GM21717 (cell line): ENCODE results near the gene ZBTB40.

ENCODE experiments used
- ATAC-seq: cut with Tn5 transposase; IDR thresholded peaks from one replicate; pipeline ENCODE4 v1.9.1; 2021; ENCODE audit warnings: mild to moderate bottlenecking, moderate library complexity; ENCODE audit not compliant: unreplicated experiment

The ZBTB40 gene

DNA sequence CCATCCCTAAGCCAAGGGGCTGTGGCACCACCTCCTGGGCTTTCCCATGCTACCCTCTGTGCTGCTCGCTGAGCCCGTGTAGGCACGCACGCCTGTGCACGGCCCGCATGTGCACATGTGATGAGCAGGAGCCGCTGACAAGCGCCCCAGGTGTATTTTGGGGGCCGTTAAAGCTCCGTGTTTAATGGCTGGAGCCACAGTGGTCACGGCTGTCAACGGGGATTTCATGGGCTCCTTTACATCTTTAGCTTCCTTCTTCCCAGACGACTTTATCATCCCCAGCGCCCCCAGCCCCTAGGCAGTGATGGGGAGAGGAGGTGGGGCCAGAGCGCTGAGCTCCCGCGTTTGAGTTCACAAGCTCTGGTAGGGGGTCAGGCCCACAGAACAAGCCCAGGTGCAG is 99.9 kb downstream of the ZBTB40 start:
- ATAC-seq, result no peak

DNA sequence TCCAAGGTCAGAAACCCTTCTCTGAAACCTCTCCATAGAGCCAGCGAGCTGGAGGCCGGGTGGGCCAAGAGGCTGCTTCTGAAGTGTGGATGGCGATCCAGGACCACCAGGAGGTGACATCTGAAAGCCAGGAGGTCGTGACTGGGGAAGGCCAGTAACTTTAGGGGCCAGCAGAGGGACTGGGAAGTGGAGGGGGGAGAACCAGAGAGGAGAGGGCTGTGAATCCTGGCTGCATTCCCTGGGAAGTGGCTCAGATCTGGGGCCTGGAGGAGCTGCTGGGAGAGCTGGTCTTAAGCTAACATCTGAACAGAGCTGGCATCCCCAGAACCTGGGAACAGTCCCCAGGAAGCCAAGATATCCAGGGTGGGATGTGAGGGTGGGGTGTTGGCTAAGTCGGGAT is 100.4 kb downstream of the ZBTB40 start:
- ATAC-seq, result no peak

DNA sequence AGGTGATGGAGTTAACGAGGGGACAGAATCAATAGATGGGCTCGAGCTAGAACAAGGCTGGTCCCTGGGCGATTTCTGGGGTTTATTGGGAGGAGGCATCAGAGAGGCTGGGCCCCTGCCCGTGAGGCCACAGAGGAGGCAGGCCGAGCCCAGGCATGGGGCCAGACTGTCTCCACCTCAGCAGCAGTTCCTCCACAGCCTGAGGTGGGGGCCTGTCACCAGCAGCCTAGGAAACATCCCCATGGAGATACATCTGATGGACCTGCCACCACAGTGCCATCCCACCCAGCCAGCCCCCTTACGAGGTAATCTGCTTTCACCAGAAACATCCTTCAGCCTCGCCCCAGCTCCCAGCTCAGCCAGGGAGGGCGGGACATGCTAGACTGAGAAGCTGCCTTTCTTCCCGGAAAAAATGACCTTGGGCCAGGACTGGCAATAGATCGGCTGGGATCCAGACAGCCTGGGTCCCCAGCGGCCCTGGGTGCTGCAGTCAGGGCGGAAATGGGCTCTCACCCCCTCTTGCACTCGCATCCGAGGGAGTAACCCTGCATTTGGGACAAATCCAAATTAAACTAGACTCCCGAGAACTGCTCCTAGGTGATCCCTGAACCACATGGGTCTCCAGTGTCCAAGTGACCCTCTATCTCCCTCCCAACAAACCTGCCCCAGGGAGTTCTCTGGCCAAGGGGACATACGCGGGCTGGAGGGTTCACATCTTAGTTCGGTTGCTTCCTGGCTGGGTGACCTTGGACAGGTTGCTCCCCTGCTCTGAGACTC is 101.6 kb downstream of the ZBTB40 start:
- ATAC-seq, result no peak

DNA sequence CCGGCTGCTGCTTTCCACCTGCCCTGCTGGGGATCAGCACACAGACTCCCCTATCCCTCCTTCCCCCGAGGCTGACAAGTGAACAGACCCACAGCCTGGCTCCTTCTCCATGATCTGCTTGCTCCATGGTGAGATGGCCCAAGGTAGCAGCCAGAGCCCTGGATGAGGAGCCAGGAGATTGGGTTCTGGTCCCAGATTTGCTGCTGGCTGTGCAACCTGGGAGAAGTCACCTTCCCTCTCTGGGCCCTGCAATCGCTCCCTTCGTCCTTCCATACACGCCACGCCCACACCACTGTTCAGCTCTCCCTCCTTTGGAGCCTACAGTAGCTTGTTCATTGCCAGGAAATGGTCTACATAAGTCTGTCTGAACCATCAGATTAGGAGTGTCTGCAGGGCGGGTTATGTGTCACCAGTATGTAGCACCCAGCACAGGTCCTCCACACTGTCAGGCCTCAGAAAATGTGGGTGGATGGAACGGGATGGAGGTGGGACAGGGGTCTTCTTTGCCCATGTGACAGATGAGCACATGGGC is 102.4 kb downstream of the ZBTB40 start:
- ATAC-seq, result no peak

DNA sequence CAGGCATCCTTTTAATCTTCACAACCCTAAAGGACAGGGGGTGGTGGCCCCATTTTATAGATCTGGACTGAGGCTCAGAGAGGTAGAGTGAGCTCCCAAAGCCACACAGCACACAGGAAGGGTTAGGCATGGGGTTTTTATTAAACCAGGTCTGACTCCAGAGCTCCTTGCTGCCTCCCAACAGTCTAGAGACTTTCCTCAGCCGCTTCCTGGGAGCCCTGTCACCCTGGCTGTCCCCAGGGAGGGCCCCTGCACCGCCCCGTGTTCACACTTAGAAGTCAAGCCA is 103.7 kb downstream of the ZBTB40 start:
- ATAC-seq, result no peak

DNA sequence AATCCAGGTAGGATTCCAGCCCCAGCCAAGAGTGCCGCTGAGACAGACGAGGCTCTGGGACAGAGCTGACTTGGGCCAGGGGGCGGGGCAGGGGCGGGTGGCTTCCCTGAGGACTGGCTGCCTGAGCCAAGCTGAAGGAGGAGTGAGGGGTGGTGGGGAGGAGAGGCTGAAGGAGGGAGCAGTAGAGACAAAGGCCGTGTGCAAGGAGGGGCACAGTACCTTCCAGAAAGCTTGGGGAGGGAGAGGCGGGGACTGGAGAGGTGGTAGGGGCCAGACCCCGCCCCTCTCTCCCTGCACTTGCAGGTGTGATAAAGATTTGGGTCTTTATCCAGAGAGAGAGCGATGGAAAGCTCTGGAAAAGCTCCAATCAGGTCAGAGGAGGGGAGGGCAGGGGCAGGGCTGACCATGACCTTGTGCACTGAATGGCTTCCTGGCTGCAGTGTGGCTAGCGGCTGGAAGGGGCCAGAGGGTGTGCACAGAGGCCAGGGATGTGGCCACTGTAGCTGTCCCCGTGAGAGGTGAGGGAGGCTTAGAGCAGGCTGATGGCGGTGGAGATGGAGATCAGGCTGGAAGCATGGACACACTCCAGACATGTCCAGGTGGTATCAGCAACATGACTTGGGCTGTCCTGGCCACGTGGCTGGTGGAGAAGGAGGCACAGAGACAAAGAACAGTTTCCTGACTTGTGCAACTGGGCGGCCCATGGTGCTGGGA is 104.9 kb downstream of the ZBTB40 start:
- no peak for ATAC-seq

DNA sequence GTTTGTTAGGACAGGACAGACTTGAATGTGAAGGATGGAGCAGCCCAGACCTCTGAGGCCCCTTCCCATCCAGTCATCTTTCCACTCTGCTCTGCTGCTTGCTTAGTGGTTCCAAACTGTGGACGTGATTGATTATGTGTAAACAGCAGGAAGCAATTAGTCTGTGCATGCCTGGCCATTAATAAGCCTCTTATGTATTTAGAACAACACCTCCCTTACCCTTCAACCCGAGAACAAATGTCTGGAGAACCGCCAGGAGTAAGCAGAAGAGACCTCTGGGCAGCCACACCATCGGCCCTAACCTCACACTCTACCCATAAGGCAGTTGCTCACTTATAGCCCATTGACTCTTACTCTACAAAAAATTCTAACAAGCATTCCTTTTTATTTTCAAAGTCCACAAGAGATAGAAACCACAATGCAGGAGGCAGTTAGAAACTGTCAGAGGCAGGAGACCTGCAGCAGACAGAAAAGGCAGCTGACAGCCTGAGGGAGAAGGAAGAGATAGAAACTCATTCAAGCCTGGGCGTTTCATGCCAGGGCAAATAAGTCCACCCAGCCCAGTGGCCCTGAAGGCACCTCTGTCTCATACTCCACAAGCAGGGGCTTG is 105.8 kb downstream of the ZBTB40 start:
- no peak for ATAC-seq

DNA sequence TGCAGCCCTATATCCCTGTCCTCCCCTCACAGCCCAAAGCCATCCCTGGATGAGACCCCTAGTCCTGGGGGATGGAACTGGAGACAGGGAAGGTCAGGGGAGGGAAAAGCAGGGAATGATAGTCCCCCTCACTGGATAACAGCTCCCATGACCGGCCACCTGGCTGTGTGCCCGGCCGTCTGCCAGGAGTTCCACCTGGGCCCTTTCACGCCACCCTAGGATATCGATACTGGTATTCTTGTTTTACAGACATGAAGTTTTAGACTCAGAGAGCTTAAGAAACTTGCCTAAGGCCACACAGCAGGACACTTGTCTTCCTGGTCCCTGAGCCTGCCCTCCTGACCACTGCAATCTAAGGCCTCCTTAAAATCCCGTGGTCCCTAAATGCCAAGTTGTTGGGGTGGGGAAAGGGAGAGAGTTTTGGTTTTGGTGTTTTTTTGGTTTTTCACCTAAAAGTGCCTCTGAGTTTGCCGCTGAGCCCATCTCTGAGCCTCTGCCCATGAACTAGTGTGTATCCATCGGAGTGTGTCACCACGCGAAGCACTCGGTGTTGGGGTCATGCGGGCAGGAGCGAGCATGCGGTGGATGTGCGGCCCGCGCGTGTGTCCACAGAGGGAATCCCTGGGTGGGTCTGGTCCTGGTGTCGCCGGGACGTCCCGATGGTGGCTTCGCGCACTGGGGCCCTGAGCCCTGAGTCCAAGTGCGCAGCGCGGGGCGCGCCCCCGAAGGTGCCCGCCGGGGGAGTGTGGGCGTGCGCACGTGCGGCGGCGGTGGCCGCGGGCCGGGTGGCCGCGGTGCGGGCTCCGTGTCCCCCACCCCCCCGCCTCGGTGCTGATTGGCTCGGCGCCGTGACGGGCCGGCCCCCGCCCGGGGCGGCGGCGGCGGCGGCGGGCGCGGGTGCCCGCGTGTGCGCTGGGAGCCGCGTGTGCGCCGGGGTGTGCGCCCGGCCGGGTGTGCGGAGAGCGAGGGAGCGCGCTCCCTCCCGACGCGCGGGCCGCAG is 111.2 kb downstream of the ZBTB40 start, which contains the start of gene EPHA8:
TSS of gene EPHA8 (plus strand) at position 906 of the 1,000 bp plus-strand sequence. CDS start 147 bp downstream, outside the sequence.
- no peak for ATAC-seq

DNA sequence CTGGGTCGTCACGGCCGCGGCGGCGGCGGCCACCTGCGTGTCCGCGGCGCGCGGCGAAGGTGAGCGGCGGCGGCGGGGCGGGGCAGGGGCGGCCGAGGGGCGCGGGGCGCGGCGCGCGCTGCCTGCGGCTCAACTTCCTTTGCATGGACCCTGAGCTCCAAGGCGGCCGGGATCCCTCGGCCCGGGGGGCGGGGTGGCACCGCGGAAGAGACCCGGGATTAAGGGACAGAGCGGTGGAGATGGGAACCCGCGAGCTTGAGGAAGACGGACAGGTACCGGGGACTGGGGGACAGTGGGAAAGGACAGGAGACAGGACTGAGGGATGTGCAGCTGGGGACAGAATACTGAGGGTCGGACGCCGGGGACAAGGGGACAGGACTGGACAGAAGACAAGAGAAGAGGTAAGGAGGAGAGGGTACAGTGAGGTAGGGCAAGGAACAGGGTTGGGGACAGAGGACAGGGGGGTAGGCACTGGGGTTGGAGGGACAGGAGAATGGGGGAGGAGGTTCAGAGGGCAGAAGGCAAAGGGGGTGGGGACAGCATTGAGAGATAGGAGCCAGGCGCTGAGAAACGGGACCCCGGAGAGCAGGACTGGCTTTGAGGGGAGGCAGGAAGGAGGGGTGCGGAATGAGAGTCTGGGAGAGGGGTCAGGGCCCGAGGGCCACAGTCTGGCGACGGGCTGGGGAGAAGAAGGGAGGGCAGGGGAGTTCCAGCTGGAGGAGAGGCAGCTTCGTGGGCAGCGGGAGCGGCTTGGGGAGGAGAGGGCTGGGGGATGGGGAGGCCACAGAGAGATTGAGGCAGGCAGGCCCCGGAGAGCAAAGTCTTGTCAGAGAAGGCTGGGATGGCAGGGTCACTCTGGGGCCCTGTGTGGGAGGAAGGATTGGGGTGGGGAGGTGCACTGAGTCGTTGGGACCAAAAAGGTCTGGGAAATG is 112.3 kb downstream of the ZBTB40 start:
- no peak for ATAC-seq

DNA sequence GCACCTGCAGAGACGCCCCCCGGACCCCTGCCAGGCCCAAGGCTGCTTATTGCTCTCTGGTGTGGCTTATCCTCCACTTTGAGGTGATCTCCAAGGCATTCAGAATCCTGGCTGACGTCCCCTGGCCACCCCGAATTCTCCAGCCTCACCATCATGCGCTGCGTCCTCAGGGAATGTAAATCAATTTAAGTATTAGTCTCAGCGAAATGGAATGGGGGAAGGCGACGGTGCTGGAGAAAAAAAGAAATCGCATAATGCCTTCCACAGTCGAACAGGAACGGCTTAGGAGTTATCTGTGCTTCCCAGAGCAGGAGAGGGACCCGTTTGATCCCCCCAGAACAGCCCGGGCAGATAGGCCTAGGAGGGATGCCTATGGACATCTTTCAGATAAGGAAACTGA is 114.5 kb downstream of the ZBTB40 start:
- no peak for ATAC-seq

DNA sequence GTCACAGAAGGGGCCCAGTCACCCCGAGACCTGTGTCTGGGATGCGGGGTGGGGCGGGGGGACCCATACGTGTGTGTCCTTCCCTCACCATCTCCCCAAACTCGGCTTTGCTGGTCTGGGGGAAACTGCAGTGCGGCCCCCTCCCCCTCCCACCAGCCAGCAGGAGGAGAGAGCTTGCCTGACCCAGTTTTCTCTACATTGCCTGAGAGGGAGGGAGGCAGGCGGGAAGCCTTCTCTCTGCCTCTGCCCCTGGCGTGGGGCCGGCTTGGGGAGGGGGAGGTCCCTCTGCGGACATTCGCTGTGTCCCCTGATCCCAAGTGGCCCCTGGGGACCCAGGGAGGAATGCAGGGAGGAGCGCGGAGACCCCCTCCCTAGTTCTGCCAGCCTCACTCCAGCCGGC is 115.5 kb downstream of the ZBTB40 start:
- no peak for ATAC-seq

DNA sequence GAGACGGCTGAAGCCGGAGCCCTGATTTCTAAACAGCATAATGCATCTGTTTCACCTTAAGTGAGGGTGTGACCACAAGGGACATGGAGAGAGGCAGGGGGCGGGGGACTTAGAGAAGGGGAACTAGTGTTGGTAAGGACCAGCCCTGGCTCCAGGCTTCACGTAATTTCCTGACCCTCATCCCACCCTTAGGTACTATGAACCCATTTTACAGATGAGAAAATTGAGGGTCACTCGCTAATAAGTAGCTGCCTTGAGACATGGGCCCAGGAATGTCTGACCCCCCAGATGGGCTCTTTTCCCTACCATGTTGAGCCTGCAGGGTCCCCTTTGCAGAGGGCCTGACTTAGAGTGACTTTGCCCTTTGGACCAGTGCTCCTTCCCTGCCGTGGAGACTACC is 116.3 kb downstream of the ZBTB40 start:
- ATAC-seq, result no peak

DNA sequence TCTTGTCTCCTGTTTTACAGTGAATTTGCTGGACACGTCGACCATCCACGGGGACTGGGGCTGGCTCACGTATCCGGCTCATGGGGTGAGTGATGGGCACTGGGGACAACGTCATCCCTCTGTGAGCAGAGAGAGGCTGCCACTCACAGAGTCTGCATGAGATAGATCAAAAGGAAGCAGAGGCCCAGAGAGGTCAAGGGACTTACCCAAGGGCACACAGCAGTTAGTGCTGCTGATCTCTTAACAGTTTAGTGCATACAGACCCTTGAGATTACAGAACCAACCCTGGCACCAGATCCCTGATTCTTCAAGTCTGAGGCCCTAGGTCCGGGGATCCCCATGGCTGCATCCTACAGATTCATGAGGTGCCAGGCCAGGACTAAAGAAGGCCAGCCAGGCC is 117.6 kb downstream of the ZBTB40 start:
- no peak for ATAC-seq

DNA sequence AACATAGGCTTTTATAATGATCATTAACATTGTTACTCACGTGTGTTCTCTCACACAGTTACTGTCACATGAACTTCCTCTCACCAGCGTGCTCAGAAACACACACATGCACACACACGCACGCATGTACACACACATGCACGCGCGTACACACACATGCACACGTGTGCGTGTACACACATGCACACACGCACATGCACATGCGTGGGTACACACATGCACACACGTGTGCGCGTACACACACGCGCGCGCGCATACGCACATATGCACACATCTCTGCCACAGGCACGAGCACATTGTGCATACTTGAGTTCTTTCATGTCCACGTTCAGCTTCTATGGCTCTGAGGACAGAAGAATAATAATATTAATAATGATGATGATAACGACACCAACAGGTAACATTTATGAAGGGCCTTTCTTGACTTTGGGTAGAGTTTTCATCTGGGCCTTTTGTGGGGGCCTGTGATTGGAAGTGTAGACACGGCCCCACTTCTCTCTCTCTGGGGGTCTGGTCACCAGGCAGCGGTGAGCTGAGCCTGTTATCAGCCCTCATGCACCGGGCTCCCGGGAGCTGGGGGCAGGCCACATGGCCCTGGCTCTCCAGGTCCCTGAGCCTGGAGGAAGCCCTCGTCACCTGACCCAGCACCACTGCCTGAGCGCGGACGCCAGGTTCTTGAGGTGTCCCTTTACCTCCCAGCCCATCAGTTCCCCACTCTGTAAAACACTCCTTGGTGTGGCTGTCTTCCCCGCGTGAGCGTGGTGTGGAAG is 118.7 kb downstream of the ZBTB40 start:
- no peak for ATAC-seq

DNA sequence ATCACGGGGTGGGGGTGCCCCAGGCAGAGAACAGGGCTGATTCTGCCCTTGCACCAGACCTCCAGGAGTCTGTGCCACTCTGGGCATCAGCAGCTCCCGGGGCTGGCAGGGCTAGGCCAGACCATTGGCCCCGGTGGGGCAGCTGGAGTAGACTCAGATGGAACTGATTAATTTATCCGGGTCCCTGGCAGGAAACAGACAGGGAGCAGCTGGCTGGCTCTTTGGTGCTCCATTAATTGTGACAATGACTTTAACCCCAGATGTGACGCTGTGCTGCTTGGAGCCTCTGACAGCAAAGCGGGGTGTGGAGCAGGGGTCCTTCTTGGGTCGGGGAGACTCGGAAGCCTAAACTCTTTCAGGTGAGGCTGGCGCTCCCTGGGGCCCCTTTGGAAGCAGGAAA is 121.2 kb downstream of the ZBTB40 start:
- ATAC-seq, result no peak

DNA sequence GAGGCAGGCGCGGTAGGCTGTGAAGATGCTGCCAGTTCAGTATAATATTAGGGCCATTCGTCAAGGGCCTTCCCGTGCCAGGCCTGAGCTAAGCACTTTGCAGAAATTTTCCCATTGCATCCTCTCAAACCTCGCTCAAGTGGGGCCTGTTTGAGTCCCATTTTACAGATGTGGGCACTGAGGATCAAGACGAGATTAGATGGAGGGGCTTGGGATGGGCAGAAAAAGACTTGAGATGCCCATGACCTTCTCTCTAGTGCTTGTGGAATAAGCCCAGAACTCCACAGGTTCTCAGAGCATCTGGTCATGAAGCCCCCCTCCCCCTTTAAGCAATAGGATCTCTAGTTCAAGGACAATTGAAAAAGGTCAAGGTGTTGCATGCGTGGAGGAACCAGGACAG is 121.6 kb downstream of the ZBTB40 start:
- no peak for ATAC-seq

DNA sequence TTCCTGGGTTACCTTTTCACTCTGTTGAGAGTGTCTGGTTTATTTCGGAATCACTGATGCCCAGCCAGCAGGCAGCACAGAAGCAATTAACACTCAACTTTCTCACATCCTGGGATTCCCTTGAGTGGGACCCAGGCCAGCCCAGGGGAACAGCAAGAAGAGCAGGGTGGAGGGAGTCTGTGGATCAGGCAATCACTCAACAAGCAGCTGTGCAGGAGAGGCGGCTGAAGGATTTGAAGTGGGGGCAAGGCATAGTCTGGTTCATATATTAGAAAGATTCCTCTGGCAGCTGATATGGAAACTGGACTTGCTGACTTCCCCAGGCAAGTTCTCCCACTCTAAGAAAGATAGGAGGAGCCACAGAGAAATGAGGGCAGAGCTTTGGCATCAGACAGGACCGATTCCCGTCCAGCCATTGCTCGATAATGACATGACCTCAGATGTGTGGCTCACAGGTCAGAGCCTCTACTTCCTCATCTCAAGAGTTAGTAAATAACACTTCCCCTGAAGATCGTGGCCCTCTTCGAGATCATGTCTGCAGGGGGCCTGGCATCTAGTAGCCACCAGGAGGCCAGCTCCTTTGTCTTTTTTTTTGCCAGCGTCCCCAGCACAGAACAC is 124.0 kb downstream of the ZBTB40 start:
- ATAC-seq, result no peak

DNA sequence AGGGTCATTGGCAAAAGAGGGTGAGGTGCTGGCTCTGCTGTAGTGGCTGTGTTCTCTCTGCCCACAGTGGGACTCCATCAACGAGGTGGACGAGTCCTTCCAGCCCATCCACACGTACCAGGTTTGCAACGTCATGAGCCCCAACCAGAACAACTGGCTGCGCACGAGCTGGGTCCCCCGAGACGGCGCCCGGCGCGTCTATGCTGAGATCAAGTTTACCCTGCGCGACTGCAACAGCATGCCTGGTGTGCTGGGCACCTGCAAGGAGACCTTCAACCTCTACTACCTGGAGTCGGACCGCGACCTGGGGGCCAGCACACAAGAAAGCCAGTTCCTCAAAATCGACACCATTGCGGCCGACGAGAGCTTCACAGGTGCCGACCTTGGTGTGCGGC is 124.5 kb downstream of the ZBTB40 start:
- no peak for ATAC-seq

DNA sequence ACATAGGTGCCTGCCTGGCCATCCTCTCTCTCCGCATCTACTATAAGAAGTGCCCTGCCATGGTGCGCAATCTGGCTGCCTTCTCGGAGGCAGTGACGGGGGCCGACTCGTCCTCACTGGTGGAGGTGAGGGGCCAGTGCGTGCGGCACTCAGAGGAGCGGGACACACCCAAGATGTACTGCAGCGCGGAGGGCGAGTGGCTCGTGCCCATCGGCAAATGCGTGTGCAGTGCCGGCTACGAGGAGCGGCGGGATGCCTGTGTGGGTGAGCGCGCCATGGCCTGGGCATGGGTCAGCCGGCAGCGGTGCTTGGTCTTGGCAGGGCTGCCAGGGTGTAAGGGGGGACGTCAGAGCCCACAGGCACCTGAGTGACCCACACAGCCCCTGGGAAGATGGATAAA is 125.0 kb downstream of the ZBTB40 start:
- no peak for ATAC-seq
